Lower lobe of right lung (tissue), 2 donors: ENCODE data around the gene AQP10. TPM values are rescaled to one million over a fixed set of nuclear protein-coding genes. Genes with fewer than 3 reads are reported as not detected.

Experiments used
- ATAC-seq, 2 donors: fragments of 200-7000 bp; cut with Tn5 transposase; one replicate each; pipeline ENCODE4 v1.9.1; 2020 to 2022; ENCODE audit warnings: mild to moderate bottlenecking in 2 of 2, moderate library complexity in 2 of 2
- DNase-seq: peaks from one replicate; pipeline ENCODE4 v3.0.0-alpha.2; 2020
- H3K27ac ChIP-seq: fragments of 200-600 bp; one replicate; pipeline ENCODE4 v1.8.0; 2022
- H3K27me3 ChIP-seq: fragments of 200-600 bp; one replicate; pipeline ENCODE4 v1.8.0; 2022; ENCODE audit warnings: low read depth
- H3K36me3 ChIP-seq: fragments of 200-600 bp; one replicate; pipeline ENCODE4 v1.8.0; 2022; ENCODE audit warnings: mild to moderate bottlenecking
- H3K4me1 ChIP-seq: fragments of 200-600 bp; one replicate; pipeline ENCODE4 v1.8.0; 2022
- H3K4me3 ChIP-seq: fragments of 200-600 bp; one replicate; pipeline ENCODE4 v1.8.0; 2022; ENCODE audit warnings: mild to moderate bottlenecking
- H3K9me3 ChIP-seq: fragments of 200-600 bp; one replicate; pipeline ENCODE4 v1.8.0; 2022
- intact Hi-C: fragments of 100-400 bp; cut with DNase I; formaldehyde crosslinking; loops from one replicate; pipeline ENCODE4 v1.11.0; 2022
- total RNA-seq: library from RNA; stranded (reverse); fragmentation: NEBNext Ultra II Directional; extraction: Animal tissue kit (Norgen Biotek cat#: 25700); gene quantifications from one replicate; pipeline ENCODE4 v1.2.1, GENCODE V29; 2021
- TF ChIP-seq, protein P1 (sequence below): fragments of 200-600 bp; IDR thresholded peaks from one replicate; pipeline ENCODE4 v1.8.0; 2022; ENCODE audit warnings: antibody characterized with exemption, mild to moderate bottlenecking
- donor health status: DM: no; HTN: yes; CAD: no; lungs with severe emphysema.

AQP10 gene
- total RNA-seq, 1 donor from 2014 or later: 0.47 TPM

DNA sequence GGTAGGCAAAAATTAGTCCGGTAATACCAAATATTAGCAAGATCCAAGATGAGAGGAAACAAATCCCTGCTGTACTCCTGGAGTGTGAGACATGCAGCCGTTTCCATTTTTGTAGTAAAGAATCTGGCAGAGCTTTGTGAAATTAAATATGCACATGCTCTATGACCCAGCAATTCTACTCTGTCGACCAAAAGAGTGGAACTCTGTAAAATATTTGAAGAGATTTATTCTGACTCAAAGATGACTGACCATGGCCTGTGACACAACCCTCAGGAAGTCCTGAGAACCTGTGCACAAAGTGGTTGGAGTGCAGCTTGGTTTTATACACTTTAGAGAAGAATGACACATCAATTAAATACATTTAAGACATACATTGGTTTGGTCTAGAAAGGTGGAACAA, 32.2 kb upstream of the AQP10 start:
- Histone ChIP-seq H3K4me3 (no peak overlapping the region), H3K27ac (no peak overlapping the region), H3K36me3 (no peaks in the 10 kb centered on the region), H3K4me1 (no peaks in the 10 kb centered on the region), H3K9me3 (no peaks in the 10 kb centered on the region), H3K27me3 (no peaks in the 10 kb centered on the region)
- DNase-seq: no peak
- TF ChIP-seq, protein P1, sequence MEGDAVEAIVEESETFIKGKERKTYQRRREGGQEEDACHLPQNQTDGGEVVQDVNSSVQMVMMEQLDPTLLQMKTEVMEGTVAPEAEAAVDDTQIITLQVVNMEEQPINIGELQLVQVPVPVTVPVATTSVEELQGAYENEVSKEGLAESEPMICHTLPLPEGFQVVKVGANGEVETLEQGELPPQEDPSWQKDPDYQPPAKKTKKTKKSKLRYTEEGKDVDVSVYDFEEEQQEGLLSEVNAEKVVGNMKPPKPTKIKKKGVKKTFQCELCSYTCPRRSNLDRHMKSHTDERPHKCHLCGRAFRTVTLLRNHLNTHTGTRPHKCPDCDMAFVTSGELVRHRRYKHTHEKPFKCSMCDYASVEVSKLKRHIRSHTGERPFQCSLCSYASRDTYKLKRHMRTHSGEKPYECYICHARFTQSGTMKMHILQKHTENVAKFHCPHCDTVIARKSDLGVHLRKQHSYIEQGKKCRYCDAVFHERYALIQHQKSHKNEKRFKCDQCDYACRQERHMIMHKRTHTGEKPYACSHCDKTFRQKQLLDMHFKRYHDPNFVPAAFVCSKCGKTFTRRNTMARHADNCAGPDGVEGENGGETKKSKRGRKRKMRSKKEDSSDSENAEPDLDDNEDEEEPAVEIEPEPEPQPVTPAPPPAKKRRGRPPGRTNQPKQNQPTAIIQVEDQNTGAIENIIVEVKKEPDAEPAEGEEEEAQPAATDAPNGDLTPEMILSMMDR: no peak
- no peak for ATAC-seq
- intact Hi-C loops: no loop called here

DNA sequence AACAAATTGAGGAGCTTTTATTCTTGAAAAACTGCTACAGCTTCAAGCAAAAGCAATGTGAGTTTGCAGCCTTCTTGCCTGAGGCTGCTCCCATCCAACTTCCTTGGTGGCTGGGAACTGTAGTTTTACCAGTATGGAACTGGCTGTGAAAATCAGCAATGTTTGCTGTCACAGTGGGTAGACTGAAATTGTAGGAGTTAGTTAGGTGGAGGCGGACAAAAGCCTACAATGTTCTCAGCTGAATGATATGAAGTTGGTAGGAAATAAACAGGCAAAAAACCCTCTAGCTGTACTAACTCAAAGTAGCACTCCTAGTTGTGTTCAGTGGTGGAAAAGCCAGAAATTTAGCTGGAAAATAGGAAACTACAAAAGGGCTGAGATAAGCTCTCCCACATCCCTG, 30.0 kb upstream of the AQP10 start:
- no peak for ATAC-seq

DNA sequence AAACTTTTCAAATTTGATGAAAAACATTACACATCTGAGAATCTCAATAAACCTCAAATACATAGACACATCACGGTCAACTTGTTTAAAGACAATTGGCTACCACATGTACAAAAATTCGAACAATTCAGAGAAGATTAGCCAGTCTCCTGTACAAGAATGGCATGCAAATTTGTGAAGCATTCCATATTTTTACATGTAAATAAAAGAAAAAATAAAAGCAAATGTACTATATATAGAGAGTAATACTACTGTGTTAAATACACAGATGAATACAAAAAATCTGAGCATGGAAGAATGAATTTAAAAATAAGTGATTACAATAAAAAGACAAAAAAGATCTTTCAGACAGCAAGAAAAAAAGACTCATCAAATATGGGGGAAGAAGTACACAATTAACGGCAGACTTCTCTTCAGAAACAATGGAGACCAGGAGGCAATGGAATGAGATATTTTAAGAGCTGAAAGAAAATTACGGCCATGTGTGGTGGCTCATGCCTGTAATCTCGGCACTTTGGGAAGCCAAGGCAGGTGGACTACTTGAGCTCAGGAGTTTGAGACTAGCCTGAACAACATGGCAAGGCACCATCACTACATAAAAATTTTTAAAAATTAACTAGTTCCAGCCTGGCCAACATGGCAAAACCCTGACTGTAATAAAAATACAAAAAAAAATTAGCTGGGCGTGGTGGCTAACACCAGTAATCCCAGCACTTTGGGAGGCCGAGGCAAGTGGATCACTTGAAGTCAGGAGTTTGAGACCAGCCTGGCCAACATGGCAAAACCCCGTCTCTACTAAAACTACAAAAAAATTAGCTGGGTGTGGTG, 25.3 kb upstream of the AQP10 start:
- TF ChIP-seq, protein P1: no peak
- no peak overlapping the region for H3K4me3 ChIP-seq
- ATAC-seq: no peak
- no peak for DNase-seq
- intact Hi-C loops: no loop called here
- H3K4me1 ChIP-seq: no peaks in the 10 kb centered on the region
- H3K36me3 ChIP-seq: no peaks in the 10 kb centered on the region
- no peak overlapping the region for H3K27ac ChIP-seq
- H3K27me3 ChIP-seq: no peaks in the 10 kb centered on the region
- H3K9me3 ChIP-seq: peaks cover 21% of the 10 kb centered on the region

More for the DNA sequence above, 30.0 kb upstream of the AQP10 start:
- intact Hi-C loops: no loop called here
- Histone ChIP-seq H3K4me3 (no peak overlapping the region), H3K9me3 (peaks cover 16% of the 10 kb centered on the region), H3K36me3 (no peaks in the 10 kb centered on the region), H3K4me1 (no peaks in the 10 kb centered on the region), H3K27me3 (no peaks in the 10 kb centered on the region), H3K27ac (no peak overlapping the region)
- TF ChIP-seq, protein P1: no peak
- DNase-seq: no peak

DNA sequence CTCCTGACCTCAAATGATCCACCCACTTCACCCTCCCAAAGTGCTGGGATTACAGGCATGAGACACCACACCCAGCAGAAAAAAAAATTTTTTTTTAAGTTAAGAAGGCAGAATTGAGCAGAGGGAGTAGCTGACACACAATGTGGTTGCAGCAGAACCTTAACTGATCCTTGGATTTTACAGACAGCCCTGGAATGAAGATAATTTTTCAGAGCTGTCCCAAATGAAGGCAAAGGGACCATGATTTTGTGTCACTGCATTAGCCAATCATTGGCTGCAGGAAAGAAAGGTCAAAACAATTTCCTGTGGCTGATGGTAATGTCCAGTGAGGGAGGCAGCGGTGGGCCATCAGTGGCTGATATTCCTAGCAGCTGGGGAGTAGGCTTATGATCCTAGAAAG, 19.3 kb upstream of the AQP10 start:
- intact Hi-C loops: no loop called here
- TF ChIP-seq, protein P1: no peak
- H3K4me3 ChIP-seq: no peak overlapping the region
- H3K27me3 ChIP-seq: no peaks in the 10 kb centered on the region
- ATAC-seq (no peak), DNase-seq (no peak)
- no peak overlapping the region for H3K27ac ChIP-seq
- H3K36me3 ChIP-seq: no peaks in the 10 kb centered on the region
- H3K4me1 ChIP-seq: no peaks in the 10 kb centered on the region
- no peaks in the 10 kb centered on the region for H3K9me3 ChIP-seq

DNA sequence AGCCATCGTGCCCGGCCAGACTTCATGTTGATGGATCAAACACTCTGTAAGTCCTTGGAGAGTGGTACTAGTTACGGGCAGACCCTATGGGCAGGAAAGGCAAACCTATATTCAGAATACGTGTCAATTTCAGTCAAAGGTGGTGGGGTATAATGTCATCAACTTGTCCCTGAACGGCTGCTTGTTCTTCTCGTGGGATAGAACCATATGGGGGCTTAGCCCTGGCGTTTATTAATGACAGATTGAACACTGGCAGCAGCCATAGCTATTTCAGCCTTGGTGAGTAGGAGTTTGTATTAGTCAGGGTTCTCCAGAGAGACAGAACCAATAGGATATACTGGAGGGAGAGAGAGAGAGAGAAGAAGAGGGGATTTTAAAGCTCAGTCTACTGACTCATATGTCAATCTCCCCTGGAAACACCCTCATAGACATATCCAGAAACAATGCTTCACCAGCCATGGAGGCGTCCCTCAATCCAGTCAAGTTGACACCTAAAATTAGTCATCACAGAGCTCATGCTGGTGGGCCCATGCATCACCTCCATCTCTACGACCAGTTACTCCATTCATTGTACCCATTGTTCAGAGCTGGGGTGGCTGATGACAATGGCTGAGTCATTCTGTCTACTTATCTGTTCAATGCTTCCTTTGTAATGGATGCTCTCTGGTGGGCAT, 16.1 kb upstream of the AQP10 start:
- Histone ChIP-seq H3K9me3 (no peaks in the 10 kb centered on the region), H3K36me3 (no peaks in the 10 kb centered on the region), H3K4me3 (no peak overlapping the region), H3K27ac (no peak overlapping the region), H3K27me3 (no peaks in the 10 kb centered on the region), H3K4me1 (no peaks in the 10 kb centered on the region)
- no peak for ATAC-seq
- intact Hi-C loops: no loop called here
- no peak for DNase-seq
- TF ChIP-seq, protein P1: no peak
